HG02852 (cell line): ENCODE results near the gene TAP2.
"Not testable (repeated sequence)": the region's sequence is repeated elsewhere in the genome, so short reads cannot be mapped to it uniquely, and the experiment has no call there.

Experiments used
- ATAC-seq: cut with Tn5 transposase; IDR thresholded peaks from one replicate; pipeline ENCODE4 v1.9.1; 2021; ENCODE audit warnings: mild to moderate bottlenecking, moderate library complexity; ENCODE audit not compliant: unreplicated experiment

Gene TAP2

DNA sequence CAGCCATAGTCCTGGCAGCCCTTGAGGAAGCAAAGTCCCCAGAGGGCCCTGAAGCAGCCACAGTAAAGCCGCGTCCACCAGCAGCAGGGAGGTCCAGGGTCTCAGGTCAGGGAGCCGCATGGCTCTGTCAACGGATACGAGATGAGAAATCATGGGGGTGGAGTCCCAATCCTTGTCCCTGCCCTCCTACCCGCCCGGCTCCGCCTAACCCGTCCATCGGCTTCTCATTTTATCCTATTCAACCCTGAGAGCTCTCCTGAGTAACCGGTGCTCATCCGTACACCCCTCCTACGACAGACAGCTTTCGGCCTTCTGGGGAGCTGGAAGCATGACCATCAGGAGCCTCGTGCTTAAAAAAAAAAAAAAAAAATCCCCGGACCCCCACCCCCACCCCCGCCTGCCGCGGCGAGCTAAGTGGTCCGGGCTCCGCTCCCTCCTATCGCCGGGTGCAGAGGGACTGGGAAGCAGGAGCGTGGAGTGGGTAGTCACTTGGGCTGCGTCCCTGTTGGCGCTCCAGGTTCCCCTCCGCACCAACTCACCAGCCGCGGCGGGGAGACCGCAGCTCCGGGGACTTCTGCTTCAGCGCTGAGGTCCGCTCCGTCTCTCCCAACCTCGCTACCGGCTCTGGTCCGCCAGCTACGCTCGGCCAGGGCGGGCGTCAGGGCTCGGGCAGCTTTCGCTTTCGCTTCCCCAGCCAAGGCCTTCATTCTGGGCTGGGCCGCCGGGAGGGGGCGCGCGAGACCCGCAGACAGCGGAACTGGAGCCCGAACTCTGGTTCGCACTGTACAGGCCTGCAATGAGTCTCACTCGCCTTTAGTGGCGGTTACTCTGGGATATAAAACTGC is at the start of gene TAP2:
Gene TAP2 (minus strand): TSS at position 626 of the 845 bp plus-strand sequence. CDS start 506 bp downstream, at position 120.
- peak; percentile 76 for ATAC-seq

DNA sequence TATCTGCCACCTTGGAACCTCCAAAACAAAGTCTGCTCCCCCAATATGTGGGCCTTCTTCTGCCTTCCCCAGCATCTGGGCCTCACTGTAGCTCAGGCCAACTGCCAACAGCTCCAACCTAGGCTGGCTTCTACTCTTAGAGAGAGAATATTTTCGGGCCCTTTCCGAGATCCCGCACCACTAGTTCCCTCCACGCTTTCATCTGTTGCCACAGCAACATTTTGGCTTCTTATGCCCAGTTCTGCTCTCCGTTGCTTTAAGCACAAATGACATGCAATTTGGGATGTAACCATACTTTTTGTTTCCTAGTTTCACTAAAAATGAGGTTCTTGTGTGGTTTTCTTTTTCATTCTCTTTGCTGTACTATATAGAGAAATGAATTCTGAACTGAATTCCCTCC is 49.1 kb upstream of the TAP2 start:
- ATAC-seq = no peak

DNA sequence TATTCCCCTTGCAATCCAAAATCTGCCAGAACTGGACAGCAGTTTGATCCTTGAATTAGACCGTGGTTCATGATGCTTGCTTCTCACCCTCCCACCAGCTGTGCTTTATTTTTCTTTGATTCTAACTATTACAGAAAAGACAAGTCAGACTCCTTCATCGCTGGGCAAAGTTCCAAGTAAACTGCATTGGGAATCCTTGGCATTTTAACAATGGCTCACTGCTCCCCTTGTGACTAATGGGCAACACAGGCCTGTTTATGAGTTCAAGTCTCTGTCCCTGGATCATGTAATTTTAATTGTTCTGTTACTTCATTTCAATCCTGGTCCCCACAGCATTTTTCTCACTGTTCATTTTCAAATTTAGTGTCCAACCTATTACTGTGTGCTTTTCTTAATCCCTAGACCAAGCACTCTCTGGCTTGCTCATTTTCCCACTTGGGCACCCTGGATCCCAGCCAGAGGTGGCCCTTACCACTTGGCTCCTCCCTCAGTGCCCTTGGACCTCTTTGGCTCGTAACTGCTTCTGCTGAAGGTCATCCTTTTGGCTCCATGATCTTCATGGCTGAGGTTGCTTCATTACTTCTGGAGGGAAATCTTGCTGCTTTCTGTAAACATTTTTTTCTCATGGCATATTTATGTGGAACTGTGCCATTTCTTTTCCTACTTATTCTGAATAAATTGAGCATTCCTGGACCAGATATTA is 48.3 kb upstream of the TAP2 start:
- no peak for ATAC-seq

GRCh38 chr6:32885698-32886286 is 47.3 kb upstream of the TAP2 start:
- no peak for ATAC-seq

- ATAC-seq = no peak
Measured at GRCh38 chr6:32883789-32884188, 45.2 kb upstream of the TAP2 start.

- ATAC-seq = no peak
Measured at GRCh38 chr6:32882879-32883250, 44.3 kb upstream of the TAP2 start.

DNA sequence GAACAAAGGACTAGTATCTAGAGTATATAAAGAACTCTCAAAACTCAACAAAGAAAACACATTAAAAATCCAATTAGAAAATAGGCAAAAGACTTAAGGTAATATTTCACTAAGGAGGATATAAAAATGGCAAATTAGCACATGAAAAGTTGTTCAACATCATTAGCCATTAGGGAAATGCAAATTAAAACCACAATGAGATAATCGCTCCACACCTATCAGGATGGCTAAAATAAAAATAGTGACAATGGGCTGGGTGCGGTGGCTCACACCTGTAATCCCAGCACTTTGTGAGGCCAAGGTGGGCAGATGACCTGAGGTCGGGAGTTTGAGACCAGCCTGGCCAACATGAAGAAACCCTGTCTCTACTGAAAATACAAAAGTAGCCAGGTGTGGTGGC is 42.4 kb upstream of the TAP2 start:
- ATAC-seq = not testable (repeated sequence)

- ATAC-seq = no peak
Measured at GRCh38 chr6:32879691-32880090, 41.2 kb upstream of the TAP2 start.

DNA sequence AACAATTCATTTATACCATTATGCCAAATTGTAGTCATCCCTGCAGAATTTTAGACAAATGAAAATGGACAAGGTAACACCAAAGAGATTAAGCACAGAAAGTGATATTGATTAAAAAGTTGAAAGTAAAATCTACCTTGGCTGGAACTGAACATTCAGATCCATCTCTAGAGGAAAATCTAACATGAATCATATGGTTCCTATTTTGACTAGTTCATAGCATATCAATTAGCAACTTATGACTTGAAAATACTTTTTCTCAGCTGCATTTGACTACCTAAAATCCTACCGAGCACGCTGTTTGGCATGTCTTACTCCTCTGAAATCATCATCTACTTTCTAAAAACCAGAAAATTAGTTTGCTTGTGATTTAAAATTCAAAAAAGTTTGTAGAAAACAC is 38.1 kb upstream of the TAP2 start:
- ATAC-seq = no peak

- ATAC-seq = not testable (repeated sequence)
Measured at GRCh38 chr6:32873947-32874346, 35.4 kb upstream of the TAP2 start.

- ATAC-seq = no peak
Measured at GRCh38 chr6:32868257-32868788, 29.8 kb upstream of the TAP2 start.

GRCh38 chr6:32867554-32868256 is 29.2 kb upstream of the TAP2 start:
- no peak for ATAC-seq

- no peak for ATAC-seq
Measured at GRCh38 chr6:32867022-32867477, 28.5 kb upstream of the TAP2 start.

DNA sequence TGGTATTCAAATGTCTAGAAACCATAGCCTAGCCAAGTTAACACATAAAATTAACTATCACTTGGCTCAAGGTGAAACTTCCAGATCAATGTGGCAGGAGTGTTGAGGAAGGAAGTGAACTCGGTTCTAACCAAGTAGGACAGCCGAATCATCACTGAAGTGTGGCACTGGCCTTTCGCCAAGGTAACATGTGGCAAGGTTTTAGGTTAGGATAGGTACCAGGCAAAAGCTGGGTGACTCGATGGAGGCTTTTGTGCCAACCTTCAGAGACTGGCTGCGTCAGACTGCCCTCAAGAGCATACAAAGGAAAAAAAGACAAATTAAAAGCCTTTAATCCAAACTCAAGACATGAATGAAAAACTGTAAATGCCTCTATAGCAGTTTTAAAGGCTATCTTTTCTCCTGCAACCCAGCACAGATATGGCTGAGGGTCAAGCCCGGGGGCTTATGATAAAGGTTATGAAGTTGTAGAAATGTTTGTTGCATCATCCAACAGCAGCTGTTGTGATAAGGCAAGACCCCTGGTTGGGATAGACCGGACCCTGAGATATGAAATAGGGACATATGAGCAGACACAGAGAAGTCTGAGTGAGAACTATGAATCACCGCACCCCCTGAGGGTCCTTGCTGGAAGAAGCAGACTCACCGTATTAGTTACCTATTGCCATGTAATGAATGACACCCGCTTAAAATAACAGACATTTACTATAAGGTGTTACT is 27.3 kb upstream of the TAP2 start:
- no peak for ATAC-seq

- no peak for ATAC-seq
Measured at GRCh38 chr6:32862725-32863124, 24.2 kb upstream of the TAP2 start.

DNA sequence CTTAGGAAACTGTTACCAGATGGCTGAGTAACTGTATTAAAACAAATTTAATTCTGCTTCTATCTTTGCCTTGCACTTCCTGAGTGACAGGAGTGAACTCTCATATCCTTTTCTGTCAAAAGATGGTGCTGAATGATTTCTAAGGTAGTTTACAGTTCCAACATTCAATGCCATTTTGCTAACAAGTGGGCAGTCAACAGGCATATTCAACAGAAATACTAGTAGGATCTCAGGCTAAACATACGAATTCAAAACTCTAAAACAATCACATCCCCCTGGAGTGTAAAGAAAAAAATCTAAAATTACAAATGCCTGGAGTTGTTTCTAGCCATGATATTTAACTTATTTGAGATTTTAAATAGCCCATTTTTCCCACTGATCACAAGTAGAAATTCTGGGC is 22.1 kb upstream of the TAP2 start:
- ATAC-seq = no peak

DNA sequence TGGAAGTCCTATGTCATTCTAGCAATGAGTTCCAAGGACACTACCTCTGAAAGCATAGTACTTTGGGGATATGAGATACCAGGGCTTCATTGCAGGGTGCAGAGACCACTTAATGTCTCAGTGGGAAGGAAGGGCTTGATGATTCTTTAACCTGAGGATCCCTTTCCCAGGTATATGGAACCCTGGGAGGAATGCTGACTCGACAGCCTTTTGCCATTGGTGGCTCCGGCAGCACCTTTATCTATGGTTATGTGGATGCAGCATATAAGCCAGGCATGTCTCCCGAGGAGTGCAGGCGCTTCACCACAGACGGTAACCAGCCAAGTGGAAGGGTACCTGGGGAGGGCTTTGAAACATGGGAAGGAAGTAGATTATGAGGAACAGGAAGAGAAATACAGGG is 19.7 kb upstream of the TAP2 start:
- ATAC-seq = no peak

DNA sequence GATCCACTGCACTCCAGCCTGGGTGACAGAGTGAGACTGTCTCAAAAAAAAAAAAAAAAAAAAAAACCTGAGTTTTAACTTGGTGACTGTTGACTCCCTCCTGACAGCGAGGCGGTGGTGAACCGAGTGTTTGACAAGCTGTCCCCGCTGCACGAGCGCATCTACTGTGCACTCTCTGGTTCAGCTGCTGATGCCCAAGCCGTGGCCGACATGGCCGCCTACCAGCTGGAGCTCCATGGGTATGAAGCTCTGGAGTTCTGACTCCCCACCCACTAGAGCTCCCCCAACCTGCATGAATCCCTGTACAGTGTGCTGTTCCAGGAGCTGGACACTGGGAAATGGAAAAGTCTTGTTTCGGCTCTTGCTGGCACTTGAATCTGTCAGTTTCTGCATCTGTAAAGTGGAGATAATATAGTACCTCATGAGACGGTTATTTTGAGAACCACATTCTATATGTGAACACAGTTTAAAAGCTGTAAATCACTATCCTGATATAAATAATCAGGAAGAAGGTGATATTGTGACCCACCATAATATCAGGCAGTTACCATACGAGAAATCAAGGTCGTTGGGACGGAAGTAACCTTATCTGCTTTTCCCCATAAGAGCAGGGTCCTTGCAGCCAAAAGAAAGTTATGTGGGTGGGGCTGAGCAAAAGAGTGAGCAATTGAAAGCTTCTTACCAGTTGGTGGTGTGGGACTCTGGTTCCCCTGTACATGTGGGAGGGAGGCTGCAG is 18.8 kb upstream of the TAP2 start:
- ATAC-seq = no peak

DNA sequence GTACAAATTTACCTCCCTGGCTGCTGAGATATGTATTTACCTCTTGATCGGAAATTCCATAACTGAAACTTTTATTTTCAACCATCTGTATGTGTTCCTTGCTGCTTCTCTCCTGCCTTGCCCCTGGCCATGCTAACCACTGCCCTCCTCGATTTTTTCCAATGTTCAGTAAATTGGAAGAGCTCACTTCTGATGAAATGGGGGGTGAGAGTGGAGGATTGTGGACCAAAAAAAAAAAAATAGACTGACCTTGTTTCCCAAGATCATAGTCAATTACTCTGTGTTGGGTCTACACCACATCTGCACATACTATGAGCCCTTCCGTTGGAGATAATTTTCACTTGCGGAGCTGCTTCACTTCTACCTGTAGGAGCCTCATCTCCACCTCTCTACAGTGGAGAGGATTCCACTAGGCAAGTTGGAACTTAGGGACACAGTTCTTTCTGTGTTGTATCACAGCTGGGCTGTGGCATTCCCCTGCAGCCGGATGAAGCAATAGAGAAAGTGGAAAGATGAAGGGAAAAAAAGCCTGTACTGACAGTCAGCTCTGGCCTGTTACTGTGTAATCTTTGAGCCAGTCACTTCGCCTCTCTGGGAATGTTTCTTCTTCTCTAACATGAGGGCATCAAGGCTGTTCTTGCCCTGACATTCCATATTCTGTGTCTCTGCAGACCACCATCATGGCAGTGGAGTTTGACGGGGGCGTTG is 17.1 kb upstream of the TAP2 start:
- ATAC-seq = no peak
